WTC11 (cell line): Measurements from ENCODE around the gene AGXT. TPM values are rescaled to one million over a fixed set of nuclear protein-coding genes. Genes with fewer than 3 reads are reported as not detected.
A peak's percentile ranks its signal among the peaks of the same experiment; 100 is the strongest.

ENCODE experiments used
- ATAC-seq: fragments of 200-7000 bp; cut with Tn5 transposase; 2 replicates; pipeline ENCODE4 v1.10.0; 2021; ENCODE audit warnings: mild to moderate bottlenecking, moderate library complexity
- CTCF ChIA-PET: fragments of 300-600 bp; sonication (Branson Sonifier 250); formaldehyde crosslinking; loops from one replicate; lab custom pipeline; 2021; ENCODE audit warnings: antibody characterized with exemption; lab: Charles Lee
- POLR2A ChIA-PET: fragments of 350-600 bp; sonication (Branson Sonifier 250); formaldehyde crosslinking; loops from one replicate; lab custom pipeline; 2021; ENCODE audit warnings: antibody characterized with exemption; lab: Charles Lee
- DNase-seq: peaks from one replicate; pipeline ENCODE4 v3.0.0; 2021; ENCODE audit warnings: low spot score
- H3K27ac Mint-ChIP-seq: 2 replicates; pipeline ENCODE4 v1.8.0; 2021; ENCODE audit warnings: mixed read lengths
- H3K27me3 Mint-ChIP-seq: 2 replicates; pipeline ENCODE4 v1.8.0; 2021; ENCODE audit warnings: low read depth, mild to moderate bottlenecking, moderate library complexity, mixed read lengths
- H3K36me3 Mint-ChIP-seq: 2 replicates; pipeline ENCODE4 v1.8.0; 2021; ENCODE audit warnings: mixed read lengths
- H3K4me1 Mint-ChIP-seq: 2 replicates; pipeline ENCODE4 v1.8.0; 2022; ENCODE audit warnings: mixed read lengths
- H3K4me3 Mint-ChIP-seq: 2 replicates; pipeline ENCODE4 v1.8.0; 2021; ENCODE audit warnings: mild to moderate bottlenecking, moderate library complexity, mixed read lengths
- H3K9me3 Mint-ChIP-seq: 2 replicates; pipeline ENCODE4 v1.8.0; 2021; ENCODE audit warnings: mixed read lengths
- CREM ChIP-seq: sonication (generic); formaldehyde crosslinking; IDR thresholded peaks from 2 replicates; pipeline ENCODE4 v1.8.1; 2022; ENCODE audit warnings: mild to moderate bottlenecking, missing genetic modification reagents, moderate library complexity
- EMX1 ChIP-seq: fragments of 250-450 bp; sonication (Bioruptor Pico); IDR thresholded peaks from 2 replicates; pipeline ENCODE4 v1.8.0; 2021; ENCODE audit warnings: mild to moderate bottlenecking
- FOXP1 ChIP-seq: sonication (generic); formaldehyde crosslinking; IDR thresholded peaks from 2 replicates; pipeline ENCODE4 v1.8.0; 2022; ENCODE audit warnings: missing genetic modification reagents, mild to moderate bottlenecking, moderate library complexity, borderline replicate concordance
- GRHL2 ChIP-seq: fragments of 250-450 bp; sonication (Bioruptor Pico); IDR thresholded peaks from 2 replicates; pipeline ENCODE4 v1.8.0; 2022; ENCODE audit warnings: mild to moderate bottlenecking, moderate library complexity; ENCODE audit not compliant: insufficient replicate concordance, severe bottlenecking
- HMGA2 ChIP-seq: fragments of 250-450 bp; sonication (Bioruptor Pico); IDR thresholded peaks from 2 replicates; pipeline ENCODE4 v1.4.0; 2021; ENCODE audit warnings: mild to moderate bottlenecking, moderate library complexity
- OVOL2 ChIP-seq: fragments of 250-450 bp; sonication (Bioruptor Pico); IDR thresholded peaks from 2 replicates; pipeline ENCODE4 v1.9.0; 2021; ENCODE audit warnings: mild to moderate bottlenecking, borderline replicate concordance
- SOX15 ChIP-seq: fragments of 250-450 bp; sonication (Bioruptor Pico); IDR thresholded peaks from 2 replicates; pipeline ENCODE4 v1.9.0; 2021; ENCODE audit warnings: mild to moderate bottlenecking
- USF1 ChIP-seq: sonication (generic); formaldehyde crosslinking; IDR thresholded peaks from 2 replicates; pipeline ENCODE4 v1.8.0; 2022; ENCODE audit warnings: mild to moderate bottlenecking, missing genetic modification reagents
- ZNF263 ChIP-seq: sonication (generic); formaldehyde crosslinking; IDR thresholded peaks from 2 replicates; pipeline ENCODE4 v1.8.1; 2022; ENCODE audit warnings: low read depth, mild to moderate bottlenecking, moderate library complexity, missing genetic modification reagents
- ZNF396 ChIP-seq: fragments of 250-450 bp; sonication (Bioruptor Pico); IDR thresholded peaks from 2 replicates; pipeline ENCODE4 v1.8.0; 2021; ENCODE audit warnings: mild to moderate bottlenecking, moderate library complexity, borderline replicate concordance
- ZNF416 ChIP-seq: fragments of 250-450 bp; sonication (Bioruptor Pico); IDR thresholded peaks from 2 replicates; pipeline ENCODE4 v1.9.0; 2021; ENCODE audit warnings: mild to moderate bottlenecking, inconsistent platforms
- ZNF423 ChIP-seq: fragments of 250-450 bp; sonication (Bioruptor Pico); IDR thresholded peaks from 2 replicates; pipeline ENCODE4 v2.1.2; 2022; ENCODE audit warnings: mild to moderate bottlenecking, moderate library complexity
- ZSCAN18 ChIP-seq: fragments of 250-450 bp; sonication (Bioruptor Pico); IDR thresholded peaks from 2 replicates; pipeline ENCODE4 v2.1.2; 2022; ENCODE audit warnings: mild to moderate bottlenecking, moderate library complexity
- total RNA-seq: library from RNA; stranded (reverse); gene quantifications from 3 replicates; pipeline ENCODE4 v1.2.3, GENCODE V29; 2021
- TF ChIP-seq, protein P1 (sequence below): fragments of 250-450 bp; sonication (Bioruptor Pico); IDR thresholded peaks from 2 replicates; pipeline ENCODE4 v1.9.0; 2021; ENCODE audit warnings: mild to moderate bottlenecking, borderline replicate concordance
- TF ChIP-seq, protein P2 (sequence below): sonication (generic); formaldehyde crosslinking; conservative IDR thresholded peaks from 2 replicates; pipeline ENCODE4 v1.8.1; 2023; ENCODE audit warnings: mild to moderate bottlenecking, low read depth, missing genetic modification reagents, moderate library complexity

Gene AGXT
- total RNA-seq, 1 experiment from 2014 or later = 0.24 TPM

GRCh38 chr2:240916571-240917008, 48.0 kb downstream of the AGXT start:
- ChIA-PET POLR2A (no interaction called here), CTCF (interaction anchor here (0.8 to 4.3 kb wide), 7 partner anchors 19 to 162 kb away, joined by 3 to 25 read pairs (median 7); partner anchors contain the start of gene MAB21L4)
- ATAC-seq (peak; percentile 38), DNase-seq (peak; percentile 54)
- Mint-ChIP-seq H3K36me3 (no peaks in the 10 kb centered on the region), H3K27me3 (peaks cover 6% of the 10 kb centered on the region), H3K9me3 (no peaks in the 10 kb centered on the region), H3K4me3 (peak overlapping the region; percentile 49), H3K4me1 (no peaks in the 10 kb centered on the region), H3K27ac (no peak overlapping the region)
- TF ChIP-seq ZNF416 (CRISPR knock-in tag) (no peak), OVOL2 (CRISPR knock-in tag) (no peak), ZNF423 (CRISPR knock-in tag) (peak; percentile 60)

DNA sequence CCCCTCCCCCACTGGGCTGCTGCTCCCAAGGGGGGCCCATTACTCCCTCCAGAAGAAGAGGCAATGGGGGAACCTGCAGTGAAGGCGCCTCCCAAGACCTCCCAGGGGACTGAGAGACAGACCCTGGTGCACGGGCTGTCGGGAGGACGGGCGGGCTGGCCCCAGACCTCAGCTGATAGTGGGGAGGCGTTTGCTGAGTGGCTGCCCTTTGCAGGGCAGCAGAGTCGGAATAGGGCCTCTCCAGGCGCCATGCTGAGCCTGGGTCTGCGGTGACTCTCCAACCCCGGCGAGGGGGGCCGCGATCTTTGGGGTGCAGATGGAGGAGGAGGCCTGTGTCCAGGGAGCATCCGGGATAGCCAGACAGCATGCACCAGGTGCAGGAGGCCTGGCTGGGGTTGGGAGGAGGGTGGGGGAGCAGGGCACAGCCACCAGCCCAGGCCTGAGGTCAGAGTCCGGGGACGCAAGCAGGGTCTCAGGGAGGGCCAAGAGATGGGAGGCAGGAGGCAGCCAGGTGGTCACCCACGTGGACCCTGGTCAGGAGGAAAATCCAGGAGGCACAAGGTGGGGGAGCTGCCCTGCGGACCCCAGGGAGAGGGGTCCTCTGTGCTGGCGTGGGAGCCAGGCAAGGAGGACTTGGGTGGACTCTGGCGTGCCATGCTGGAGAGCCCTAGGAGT, 48.5 kb downstream of the AGXT start:
- peaks cover 6% of the 10 kb centered on the region for H3K27me3 Mint-ChIP-seq
- no peaks in the 10 kb centered on the region for H3K4me1 Mint-ChIP-seq
- ChIA-PET POLR2A (no interaction called here), CTCF (interaction anchor here (0.8 to 4.3 kb wide), 7 partner anchors 20 to 161 kb away, joined by 3 to 25 read pairs (median 7); partner anchors contain the start of gene MAB21L4)
- H3K9me3 Mint-ChIP-seq = no peaks in the 10 kb centered on the region
- ATAC-seq (peak; percentile 3; the same call in 1 of the 2 replicates), DNase-seq (peak; percentile 17)
- no peaks in the 10 kb centered on the region for H3K36me3 Mint-ChIP-seq
- H3K4me3 Mint-ChIP-seq = peak overlapping the region; percentile 49
- TF ChIP-seq USF1 (CRISPR knock-in tag) = no peak
- TF ChIP-seq, protein P1, sequence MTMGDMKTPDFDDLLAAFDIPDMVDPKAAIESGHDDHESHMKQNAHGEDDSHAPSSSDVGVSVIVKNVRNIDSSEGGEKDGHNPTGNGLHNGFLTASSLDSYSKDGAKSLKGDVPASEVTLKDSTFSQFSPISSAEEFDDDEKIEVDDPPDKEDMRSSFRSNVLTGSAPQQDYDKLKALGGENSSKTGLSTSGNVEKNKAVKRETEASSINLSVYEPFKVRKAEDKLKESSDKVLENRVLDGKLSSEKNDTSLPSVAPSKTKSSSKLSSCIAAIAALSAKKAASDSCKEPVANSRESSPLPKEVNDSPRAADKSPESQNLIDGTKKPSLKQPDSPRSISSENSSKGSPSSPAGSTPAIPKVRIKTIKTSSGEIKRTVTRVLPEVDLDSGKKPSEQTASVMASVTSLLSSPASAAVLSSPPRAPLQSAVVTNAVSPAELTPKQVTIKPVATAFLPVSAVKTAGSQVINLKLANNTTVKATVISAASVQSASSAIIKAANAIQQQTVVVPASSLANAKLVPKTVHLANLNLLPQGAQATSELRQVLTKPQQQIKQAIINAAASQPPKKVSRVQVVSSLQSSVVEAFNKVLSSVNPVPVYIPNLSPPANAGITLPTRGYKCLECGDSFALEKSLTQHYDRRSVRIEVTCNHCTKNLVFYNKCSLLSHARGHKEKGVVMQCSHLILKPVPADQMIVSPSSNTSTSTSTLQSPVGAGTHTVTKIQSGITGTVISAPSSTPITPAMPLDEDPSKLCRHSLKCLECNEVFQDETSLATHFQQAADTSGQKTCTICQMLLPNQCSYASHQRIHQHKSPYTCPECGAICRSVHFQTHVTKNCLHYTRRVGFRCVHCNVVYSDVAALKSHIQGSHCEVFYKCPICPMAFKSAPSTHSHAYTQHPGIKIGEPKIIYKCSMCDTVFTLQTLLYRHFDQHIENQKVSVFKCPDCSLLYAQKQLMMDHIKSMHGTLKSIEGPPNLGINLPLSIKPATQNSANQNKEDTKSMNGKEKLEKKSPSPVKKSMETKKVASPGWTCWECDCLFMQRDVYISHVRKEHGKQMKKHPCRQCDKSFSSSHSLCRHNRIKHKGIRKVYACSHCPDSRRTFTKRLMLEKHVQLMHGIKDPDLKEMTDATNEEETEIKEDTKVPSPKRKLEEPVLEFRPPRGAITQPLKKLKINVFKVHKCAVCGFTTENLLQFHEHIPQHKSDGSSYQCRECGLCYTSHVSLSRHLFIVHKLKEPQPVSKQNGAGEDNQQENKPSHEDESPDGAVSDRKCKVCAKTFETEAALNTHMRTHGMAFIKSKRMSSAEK (CRISPR knock-in tag) = no peak
- H3K27ac Mint-ChIP-seq = no peak overlapping the region

DNA sequence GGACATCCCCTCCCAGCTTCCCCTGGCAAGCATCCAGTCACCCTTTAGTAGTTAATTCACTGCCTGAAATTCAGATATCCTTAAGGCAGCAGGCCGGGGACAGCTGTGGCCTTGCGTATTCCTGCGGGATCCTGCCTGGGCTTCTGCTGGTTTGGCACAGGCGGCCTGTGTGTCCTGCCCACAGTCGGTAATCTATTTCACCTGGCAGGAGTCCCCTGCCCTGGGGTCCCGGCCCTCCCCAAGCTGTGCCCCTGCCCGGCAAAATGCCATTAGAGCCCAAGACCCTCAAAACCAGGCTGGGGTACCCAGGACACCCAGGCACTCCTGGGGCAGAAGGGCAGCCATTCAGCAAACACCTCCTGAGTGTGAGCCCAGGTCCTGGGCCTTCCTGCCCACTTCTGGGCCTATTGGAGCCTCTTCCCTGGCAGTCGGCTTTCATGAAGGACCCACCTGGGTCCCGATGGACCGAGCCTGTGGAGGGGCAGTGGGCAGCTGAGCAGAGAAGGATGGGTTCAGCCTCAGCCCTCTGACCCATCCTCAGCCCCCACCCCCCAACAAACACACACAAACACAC, 49.1 kb downstream of the AGXT start:
- TF ChIP-seq, protein P2, sequence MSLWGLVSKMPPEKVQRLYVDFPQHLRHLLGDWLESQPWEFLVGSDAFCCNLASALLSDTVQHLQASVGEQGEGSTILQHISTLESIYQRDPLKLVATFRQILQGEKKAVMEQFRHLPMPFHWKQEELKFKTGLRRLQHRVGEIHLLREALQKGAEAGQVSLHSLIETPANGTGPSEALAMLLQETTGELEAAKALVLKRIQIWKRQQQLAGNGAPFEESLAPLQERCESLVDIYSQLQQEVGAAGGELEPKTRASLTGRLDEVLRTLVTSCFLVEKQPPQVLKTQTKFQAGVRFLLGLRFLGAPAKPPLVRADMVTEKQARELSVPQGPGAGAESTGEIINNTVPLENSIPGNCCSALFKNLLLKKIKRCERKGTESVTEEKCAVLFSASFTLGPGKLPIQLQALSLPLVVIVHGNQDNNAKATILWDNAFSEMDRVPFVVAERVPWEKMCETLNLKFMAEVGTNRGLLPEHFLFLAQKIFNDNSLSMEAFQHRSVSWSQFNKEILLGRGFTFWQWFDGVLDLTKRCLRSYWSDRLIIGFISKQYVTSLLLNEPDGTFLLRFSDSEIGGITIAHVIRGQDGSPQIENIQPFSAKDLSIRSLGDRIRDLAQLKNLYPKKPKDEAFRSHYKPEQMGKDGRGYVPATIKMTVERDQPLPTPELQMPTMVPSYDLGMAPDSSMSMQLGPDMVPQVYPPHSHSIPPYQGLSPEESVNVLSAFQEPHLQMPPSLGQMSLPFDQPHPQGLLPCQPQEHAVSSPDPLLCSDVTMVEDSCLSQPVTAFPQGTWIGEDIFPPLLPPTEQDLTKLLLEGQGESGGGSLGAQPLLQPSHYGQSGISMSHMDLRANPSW (CRISPR knock-in tag) = no peak
- TF ChIP-seq ZNF396 (CRISPR knock-in tag) (no peak), GRHL2 (CRISPR knock-in tag) (no peak), FOXP1 (CRISPR knock-in tag) (no peak), SOX15 (CRISPR knock-in tag) (no peak), EMX1 (CRISPR knock-in tag) (no peak), ZNF263 (CRISPR knock-in tag) (no peak), ZSCAN18 (CRISPR knock-in tag) (no peak), HMGA2 (no peak), ZNF416 (CRISPR knock-in tag) (no peak), CREM (no peak)
- POLR2A ChIA-PET = no interaction called here
- no peak overlapping the region for H3K4me3 Mint-ChIP-seq
- DNase-seq (peak; percentile 11), ATAC-seq (no peak)
- H3K9me3 Mint-ChIP-seq = no peaks in the 10 kb centered on the region
- CTCF ChIA-PET = interaction anchor here (0.6 to 2.0 kb wide), 3 partner anchors 66 to 67 kb away, joined by 3 to 13 read pairs (median 9); no protein-coding TSS in a partner anchor
- no peaks in the 10 kb centered on the region for H3K36me3 Mint-ChIP-seq
- H3K27me3 Mint-ChIP-seq = peaks cover 6% of the 10 kb centered on the region
- H3K4me1 Mint-ChIP-seq = no peaks in the 10 kb centered on the region
- H3K27ac Mint-ChIP-seq = no peak overlapping the region
